K562 (cell line): ENCODE data around the gene NKX2-2. TPM values are rescaled to one million over a fixed set of nuclear protein-coding genes. Genes with fewer than 3 reads are reported as not detected.

Experiments used
- ATAC-seq: fragments of 200-7000 bp; cut with Tn5 transposase; 3 replicates; pipeline ENCODE4 v1.9.1; 2020; ENCODE audit warnings: moderate library complexity
- BruUV-seq: library from RNA; stranded (reverse); fragments of 400-500 nt; replicated peaks from 2 replicates; lab custom pipeline; 2021; lab: Mats Ljungman, UMichigan
- CTCF ChIA-PET: fragments of 300-600 bp; formaldehyde crosslinking; extraction: SDS; loops from one replicate; lab custom pipeline; 2021; ENCODE audit warnings: low intra/inter-chr PET ratio; lab: Yijun Ruan, JAX
- POLR2A ChIA-PET: fragments of 300-600, 350-650 bp; sonication (Branson Sonifier 250); formaldehyde crosslinking; extraction: SDS; loops from one replicate; lab custom pipeline; 2021; ENCODE audit warnings: antibody characterized with exemption, inconsistent platforms; lab: Yijun Ruan, JAX
- DNase-seq, 4 experiments: peaks; one replicate each; pipeline versions ENCODE4 v3.0.0 to v3.0.0-alpha.2; 2011 to 2018; ENCODE audit warnings: low spot score in 3 of 4, mixed read lengths in 3 of 4; ENCODE audit errors: extremely low read depth in 1 of 4
- FAIRE-seq: peaks from 2 replicates; lab custom pipeline; 2011; peaks lifted over from hg19 to GRCh38; lab: Jason Lieb, UNC
- H2AFZ ChIP-seq: 2 replicates; pipeline ENCODE4 v1.6.0; 2011; ENCODE audit warnings: low read depth, low read length, control low read depth, inconsistent platforms
- H3K27ac ChIP-seq: fragments of 200-600 bp; 3 replicates; pipeline ENCODE4 v1.8.0; 2011; ENCODE audit warnings: low read depth, mild to moderate bottlenecking, control low read depth, inconsistent platforms, low read length, moderate library complexity, mixed read lengths; ENCODE audit errors: extremely low read depth
- H3K27me3 ChIP-seq, 2 experiments: fragments of 300-600 bp in 1 of 2; 2 replicates in 1 of 2; 3 replicates in 1 of 2; pipeline versions ENCODE4 v1.6.0 to v1.8.0; 2011; ENCODE audit warnings: inconsistent platforms in 2 of 2, low read length in 2 of 2, mild to moderate bottlenecking in 1 of 2, mixed read lengths in 1 of 2, moderate library complexity in 1 of 2; ENCODE audit not compliant: control insufficient read depth in 2 of 2, insufficient read depth in 2 of 2
- H3K36me3 ChIP-seq: fragments of 300-600 bp; 3 replicates; pipeline ENCODE4 v1.8.0; 2011; ENCODE audit warnings: mild to moderate bottlenecking, low read length, inconsistent platforms; ENCODE audit not compliant: control insufficient read depth, insufficient read depth
- H3K4me1 ChIP-seq, 2 experiments: fragments of 200-600 bp in 1 of 2; replicated peaks in 1 of 2; 2 replicates in 1 of 2; 3 replicates in 1 of 2; pipeline versions ENCODE4 v1.5.1 to v1.8.0; 2011; ENCODE audit warnings: inconsistent platforms in 2 of 2, low read length in 2 of 2, mild to moderate bottlenecking in 1 of 2, mixed read lengths in 1 of 2, moderate library complexity in 1 of 2; ENCODE audit not compliant: control insufficient read depth in 2 of 2, insufficient read depth in 2 of 2
- H3K4me2 ChIP-seq: 2 replicates; pipeline ENCODE4 v1.6.1; 2011; ENCODE audit warnings: low read length, control low read depth, inconsistent platforms, mixed read lengths; ENCODE audit not compliant: insufficient read depth
- H3K4me3 ChIP-seq: fragments of 200-600 bp; sonication (generic), shearing (Covaris generic); 2 replicates; pipeline ENCODE4 v1.5.1; 2016; ENCODE audit warnings: control low read depth, inconsistent platforms
- H3K79me2 ChIP-seq: fragments of 200-600 bp; 3 replicates; pipeline ENCODE4 v1.8.0; 2011; ENCODE audit warnings: low read length, inconsistent platforms; ENCODE audit not compliant: control insufficient read depth, insufficient read depth
- H3K9ac ChIP-seq, 2 experiments: 2 replicates each; pipeline versions ENCODE4 v1.6.0 to v1.6.1; 2011; ENCODE audit warnings: low read depth in 2 of 2, low read length in 2 of 2, control low read depth in 1 of 2, inconsistent platforms in 1 of 2, mild to moderate bottlenecking in 1 of 2, mixed read lengths in 1 of 2; ENCODE audit not compliant: insufficient read depth in 1 of 2
- H3K9me1 ChIP-seq: one replicate; pipeline ENCODE4 v1.6.0; 2011; ENCODE audit warnings: inconsistent platforms, mild to moderate bottlenecking, low read length, moderate library complexity; ENCODE audit not compliant: control insufficient read depth, insufficient read depth
- H3K9me3 ChIP-seq: replicated peaks from 2 replicates; pipeline ENCODE4 v1.5.1; 2011; ENCODE audit warnings: low read depth, low read length, inconsistent platforms; ENCODE audit not compliant: control insufficient read depth, insufficient read depth
- H4K20me1 ChIP-seq: replicated peaks from 2 replicates; pipeline ENCODE4 v1.6.1; 2011; ENCODE audit warnings: low read length, inconsistent platforms, mixed read lengths; ENCODE audit not compliant: control insufficient read depth, insufficient read depth
- BCOR ChIP-seq: fragments of 450-650 bp; IDR thresholded peaks from 2 replicates; pipeline ENCODE4 v1.6.1; 2016
- CREB3L1 ChIP-seq: fragments of 450-650 bp; IDR thresholded peaks from 2 replicates; pipeline ENCODE4 v1.6.1; 2014; ENCODE audit warnings: low read depth, mild to moderate bottlenecking, moderate library complexity, borderline replicate concordance
- CREM ChIP-seq: IDR thresholded peaks from 2 replicates; pipeline ENCODE4 v1.6.1; 2014; ENCODE audit warnings: antibody characterized with exemption, low read depth
- GMEB1 ChIP-seq: fragments of 250-450 bp; sonication (Bioruptor Pico); IDR thresholded peaks from 2 replicates; pipeline ENCODE4 v1.4.0; 2020; ENCODE audit warnings: mild to moderate bottlenecking
- KDM2B ChIP-seq: fragments of 250-450 bp; sonication (Bioruptor Pico); IDR thresholded peaks from 2 replicates; pipeline ENCODE4 v1.8.0; 2021; ENCODE audit warnings: mild to moderate bottlenecking, moderate library complexity
- MBD2 ChIP-seq: sonication (generic); IDR thresholded peaks from 2 replicates; pipeline ENCODE4 v1.6.1; 2016; ENCODE audit warnings: low read depth, borderline replicate concordance
- MTA1 ChIP-seq: fragments of 450-650 bp; IDR thresholded peaks from 2 replicates; pipeline ENCODE4 v1.6.1; 2017; ENCODE audit warnings: borderline replicate concordance
- PHF21A ChIP-seq: fragments of 450-650 bp; IDR thresholded peaks from 2 replicates; pipeline ENCODE4 v1.6.1; 2017; ENCODE audit warnings: low read depth, borderline replicate concordance
- SOX6 ChIP-seq: fragments of 450-650 bp; IDR thresholded peaks from 2 replicates; pipeline ENCODE4 v1.6.1; 2014; ENCODE audit warnings: mild to moderate bottlenecking
- TAF1 ChIP-seq: IDR thresholded peaks from 2 replicates; pipeline ENCODE4 v1.6.1; 2011; ENCODE audit warnings: mild to moderate bottlenecking, low read length, moderate library complexity; ENCODE audit not compliant: insufficient read depth, control insufficient read depth, severe bottlenecking; ENCODE audit errors: extremely low read depth
- TEAD2 ChIP-seq: fragments of 450-650 bp; IDR thresholded peaks from 2 replicates; pipeline ENCODE4 v1.6.1; 2016; ENCODE audit warnings: missing genetic modification characterization, control low read depth, missing compliant biosample characterization
- ZNF121 ChIP-seq: sonication (generic); formaldehyde crosslinking; conservative IDR thresholded peaks from 2 replicates; pipeline ENCODE4 v1.8.0; 2022; ENCODE audit warnings: missing genetic modification reagents
- WGBS: fragments of 100-300 bp; shearing (Covaris generic); methylation state at CpG from one replicate; pipeline ENCODE4 v1.1.6; 2016; ENCODE audit warnings: low coverage, mixed read lengths; ENCODE audit not compliant: insufficient coverage; ENCODE audit errors: missing lambda C conversion rate; 5-methylcytosine and 5-hydroxymethylcytosine counted together
- in situ Hi-C: fragments of 300-500 bp; cut with MboI; formaldehyde crosslinking; loops from 4 replicates; pipeline ENCODE4 v1.15.0; 2018; ENCODE audit warnings: inconsistent platforms, mixed read lengths
- intact Hi-C: fragments of 100-400 bp; cut with micrococcal nuclease; formaldehyde crosslinking; loops from 2 replicates; pipeline ENCODE4 v1.14.2; 2022
- polyA plus RNA-seq, 8 experiments: library from polyadenylated mRNA; depleted of rRNA in 4 of 8; stranded (reverse) in 5 of 8; unstranded in 3 of 8; fragments of >200 nt; fragmentation: Nextera tagmentation in 2 of 8; fragmentation: Illumina TruSeq in 1 of 8; extraction: Ambion mirVana in 2 of 8; extraction: Trizol in 1 of 8; gene quantifications; 2 replicates each; pipeline versions ENCODE4 v1.2.1 to v1.2.3, GENCODE V29; 2011 to 2014; ENCODE audit warnings: inconsistent platforms in 1 of 8, missing spikeins in 1 of 8
- total RNA-seq, 7 experiments: library from RNA; depleted of rRNA in 6 of 7; stranded (reverse); fragments of >200 nt in 6 of 7; fragmentation: Illumina TruSeq in 2 of 7; extraction: Trizol in 2 of 7; gene quantifications; 2 replicates each; pipeline versions ENCODE4 v1.2.1 to v1.2.3, GENCODE V29; 2011 to 2021; ENCODE audit warnings: low replicate concordance in 1 of 7
- TF ChIP-seq, protein P1 (sequence below), 2 experiments: fragments of 150-350 bp in 1 of 2; IDR thresholded peaks; 2 replicates each; pipeline ENCODE4 v1.6.1; 2012 to 2016; ENCODE audit warnings: low read depth in 2 of 2, low read length in 2 of 2, mild to moderate bottlenecking in 1 of 2, moderate library complexity in 1 of 2
- TF ChIP-seq, protein P2 (sequence below): fragments of 450-650 bp; IDR thresholded peaks from 2 replicates; pipeline ENCODE4 v1.6.1; 2018; ENCODE audit warnings: mild to moderate bottlenecking, low read depth; ENCODE audit not compliant: partially characterized antibody

The NKX2-2 gene
- total and polyA plus RNA-seq, 9 of the 15 experiments (the other 6 are each of a cell fraction or from before 2014, with no cell fraction given) = 0.04 TPM; not detected in 8

- Histone ChIP-seq H3K4me2 (no peak overlapping the region), H3K79me2 (no peaks in the 10 kb centered on the region), H4K20me1 (no peaks in the 10 kb centered on the region), H3K9ac (no peak overlapping the region), H3K4me1 (peaks cover 0 to 3% of the 10 kb centered on the region in 2 experiments; a peak in 1 of 5 replicates), H3K9me3 (no peaks in the 10 kb centered on the region), H3K36me3 (no peaks in the 10 kb centered on the region), H3K9me1 (no peaks in the 10 kb centered on the region), H3K4me3 (no peak overlapping the region), H3K27me3 (peaks cover 3 to 48% of the 10 kb centered on the region in 2 experiments), H2AFZ (no peak overlapping the region), H3K27ac (no peak overlapping the region)
- ChIA-PET POLR2A (no interaction called here), CTCF (no interaction called here)
- FAIRE-seq = no peak
- intact Hi-C loops (no loop called here), in situ Hi-C loops (no loop called here)
- 0% methylated on average over 8 of the region's 20 CpGs for WGBS
- no peak for ATAC-seq
- no peak for DNase-seq
- BruUV-seq = no TSS peak
- TF ChIP-seq CREM = no peak
- TF ChIP-seq, protein P1, sequence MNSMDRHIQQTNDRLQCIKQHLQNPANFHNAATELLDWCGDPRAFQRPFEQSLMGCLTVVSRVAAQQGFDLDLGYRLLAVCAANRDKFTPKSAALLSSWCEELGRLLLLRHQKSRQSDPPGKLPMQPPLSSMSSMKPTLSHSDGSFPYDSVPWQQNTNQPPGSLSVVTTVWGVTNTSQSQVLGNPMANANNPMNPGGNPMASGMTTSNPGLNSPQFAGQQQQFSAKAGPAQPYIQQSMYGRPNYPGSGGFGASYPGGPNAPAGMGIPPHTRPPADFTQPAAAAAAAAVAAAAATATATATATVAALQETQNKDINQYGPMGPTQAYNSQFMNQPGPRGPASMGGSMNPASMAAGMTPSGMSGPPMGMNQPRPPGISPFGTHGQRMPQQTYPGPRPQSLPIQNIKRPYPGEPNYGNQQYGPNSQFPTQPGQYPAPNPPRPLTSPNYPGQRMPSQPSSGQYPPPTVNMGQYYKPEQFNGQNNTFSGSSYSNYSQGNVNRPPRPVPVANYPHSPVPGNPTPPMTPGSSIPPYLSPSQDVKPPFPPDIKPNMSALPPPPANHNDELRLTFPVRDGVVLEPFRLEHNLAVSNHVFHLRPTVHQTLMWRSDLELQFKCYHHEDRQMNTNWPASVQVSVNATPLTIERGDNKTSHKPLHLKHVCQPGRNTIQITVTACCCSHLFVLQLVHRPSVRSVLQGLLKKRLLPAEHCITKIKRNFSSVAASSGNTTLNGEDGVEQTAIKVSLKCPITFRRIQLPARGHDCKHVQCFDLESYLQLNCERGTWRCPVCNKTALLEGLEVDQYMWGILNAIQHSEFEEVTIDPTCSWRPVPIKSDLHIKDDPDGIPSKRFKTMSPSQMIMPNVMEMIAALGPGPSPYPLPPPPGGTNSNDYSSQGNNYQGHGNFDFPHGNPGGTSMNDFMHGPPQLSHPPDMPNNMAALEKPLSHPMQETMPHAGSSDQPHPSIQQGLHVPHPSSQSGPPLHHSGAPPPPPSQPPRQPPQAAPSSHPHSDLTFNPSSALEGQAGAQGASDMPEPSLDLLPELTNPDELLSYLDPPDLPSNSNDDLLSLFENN (IDR thresholded peaks at IDR 0.05; ENCODE audit: low read depth in 2 of 2, low read length in 2 of 2) = no peak
- TF ChIP-seq MTA1 = no peak
- TF ChIP-seq, protein P2, sequence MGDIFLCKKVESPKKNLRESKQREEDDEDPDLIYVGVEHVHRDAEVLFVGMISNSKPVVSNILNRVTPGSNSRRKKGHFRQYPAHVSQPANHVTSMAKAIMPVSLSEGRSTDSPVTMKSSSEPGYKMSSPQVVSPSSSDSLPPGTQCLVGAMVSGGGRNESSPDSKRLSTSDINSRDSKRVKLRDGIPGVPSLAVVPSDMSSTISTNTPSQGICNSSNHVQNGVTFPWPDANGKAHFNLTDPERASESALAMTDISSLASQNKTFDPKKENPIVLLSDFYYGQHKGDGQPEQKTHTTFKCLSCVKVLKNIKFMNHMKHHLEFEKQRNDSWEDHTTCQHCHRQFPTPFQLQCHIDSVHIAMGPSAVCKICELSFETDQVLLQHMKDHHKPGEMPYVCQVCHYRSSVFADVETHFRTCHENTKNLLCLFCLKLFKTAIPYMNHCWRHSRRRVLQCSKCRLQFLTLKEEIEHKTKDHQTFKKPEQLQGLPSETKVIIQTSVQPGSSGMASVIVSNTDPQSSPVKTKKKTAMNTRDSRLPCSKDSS = no peak
- TF ChIP-seq PHF21A = no peak
- TF ChIP-seq BCOR = no peak
- no peak for TF ChIP-seq TEAD2 (tag)
- TF ChIP-seq MBD2 = no peak
- no peak for TF ChIP-seq CREB3L1
- TF ChIP-seq SOX6 = no peak
- no peak for TF ChIP-seq TAF1
- TF ChIP-seq ZNF121 (CRISPR knock-in tag) = no peak
- TF ChIP-seq KDM2B (CRISPR knock-in tag) = no peak
- TF ChIP-seq GMEB1 (CRISPR knock-in tag) = no peak
Observed at GRCh38 chr20:21516180-21516567, 2.3 kb upstream of the NKX2-2 start.
